Activated CD8-positive, alpha-beta memory T cell treated with anti-CD3 and anti-CD28 coated beads for 1 hour (primary cell): ENCODE measurements around the gene HGF.
"Not testable (repeated sequence)": the region's sequence is repeated elsewhere in the genome, so short reads cannot be mapped to it uniquely, and the experiment has no call there.

Source experiments
- DNase-seq, 2 donors: peaks; one replicate each; pipeline ENCODE4 v3.0.0-alpha.2; 2020; ENCODE audit warnings: low read depth in 1 of 2; ENCODE audit errors: extremely low read depth in 1 of 2

The HGF gene

GRCh38 chr7:81769891-81770727 lies at the start of gene HGF:
Gene HGF, minus strand, starts transcription at chr7:81770047. Its CDS starts 76 bp downstream, at chr7:81769971.
- DNase-seq, result no peak

- DNase-seq, result no peak
Observed at GRCh38 chr7:81816312-81816711, 46.5 kb upstream of the HGF start.

- DNase-seq, result not testable (repeated sequence)
Observed at GRCh38 chr7:81812866-81813476, 43.1 kb upstream of the HGF start.

- DNase-seq, result no peak
Observed at GRCh38 chr7:81811956-81812865, 42.4 kb upstream of the HGF start.

- DNase-seq, result no peak
Observed at GRCh38 chr7:81810476-81811155, 40.8 kb upstream of the HGF start.

- not testable (repeated sequence) for DNase-seq
Observed at GRCh38 chr7:81808310-81808709, 38.5 kb upstream of the HGF start.

- no peak for DNase-seq
Observed at GRCh38 chr7:81803267-81803666, 33.4 kb upstream of the HGF start.

- DNase-seq, result no peak
Observed at GRCh38 chr7:81802251-81802650, 32.4 kb upstream of the HGF start.

- DNase-seq, result no peak
Observed at GRCh38 chr7:81801532-81801931, 31.7 kb upstream of the HGF start.

GRCh38 chr7:81791568-81792518 lies 22.0 kb upstream of the HGF start:
- DNase-seq, result no peak

GRCh38 chr7:81790686-81791085 lies 20.8 kb upstream of the HGF start:
- no peak for DNase-seq

- no peak for DNase-seq
Observed at GRCh38 chr7:81790120-81790500, 20.3 kb upstream of the HGF start.

- no peak for DNase-seq
Observed at GRCh38 chr7:81789406-81790119, 19.7 kb upstream of the HGF start.

GRCh38 chr7:81788246-81788645 lies 18.4 kb upstream of the HGF start:
- no peak for DNase-seq

GRCh38 chr7:81783818-81784217 lies 14.0 kb upstream of the HGF start:
- no peak for DNase-seq

GRCh38 chr7:81780914-81781693 lies 11.3 kb upstream of the HGF start:
- no peak for DNase-seq

GRCh38 chr7:81779706-81780105 lies 9.9 kb upstream of the HGF start:
- no peak for DNase-seq

- no peak for DNase-seq
Observed at GRCh38 chr7:81777697-81778096, 7.8 kb upstream of the HGF start.
